Measurements from ENCODE around the gene ACADS. TPM values are rescaled to one million over a fixed set of nuclear protein-coding genes. Genes with fewer than 3 reads are reported as not detected.

Gene ACADS
- total RNA-seq, 1 donor from 2014 or later: 5.9 TPM

DNA sequence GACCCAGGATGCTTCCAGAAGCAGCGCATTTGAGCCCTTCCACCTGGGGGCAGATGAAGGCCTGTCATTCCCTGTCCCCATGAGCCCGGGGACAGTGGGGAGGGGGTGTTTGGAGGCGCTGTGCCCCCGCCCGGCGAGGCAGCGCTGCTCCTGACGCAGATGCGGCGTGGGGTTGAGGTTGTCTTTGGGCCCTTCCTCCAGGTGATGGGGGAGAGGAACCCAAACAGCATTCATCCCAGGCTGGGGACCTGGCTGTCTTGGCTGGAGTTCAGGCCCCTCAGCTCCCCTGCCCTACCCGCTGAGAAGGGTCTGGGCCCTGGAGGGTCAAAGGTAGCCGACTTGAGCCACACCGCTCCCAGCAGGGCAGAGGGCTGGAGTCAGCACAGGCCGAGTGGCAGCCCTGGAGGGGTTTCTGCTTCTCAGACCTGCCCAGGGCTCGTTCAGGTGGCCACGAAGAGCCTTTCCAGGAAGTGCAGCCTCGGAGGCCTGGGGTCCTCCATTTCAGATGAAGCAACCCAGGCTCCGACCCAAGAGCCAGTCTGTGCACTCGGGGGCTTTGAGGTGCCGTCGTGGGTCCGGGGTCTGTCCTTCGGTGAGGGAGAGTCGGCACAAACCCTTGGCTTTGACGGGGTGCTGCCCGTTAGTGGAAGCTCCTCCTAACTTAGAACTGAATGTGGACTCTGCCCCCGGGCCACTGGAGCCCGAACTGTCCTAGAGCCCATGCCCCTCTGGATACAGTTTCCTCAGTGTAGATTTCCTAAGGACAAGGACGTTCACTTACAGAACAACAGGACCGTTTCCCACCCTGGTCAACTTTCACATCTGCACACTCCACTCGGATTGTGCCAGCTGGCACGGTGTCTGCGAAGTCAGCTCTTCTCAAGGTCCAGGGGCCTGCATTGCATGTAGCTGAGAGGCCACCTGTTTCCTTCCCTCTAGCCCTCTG, 16.1 kb downstream of the ACADS start:
- Mint-ChIP-seq H3K36me3 (ENCODE audit: low read depth) (no peaks in the 10 kb centered on the region), H3K4me1 (no peaks in the 10 kb centered on the region), H3K27me3 (ENCODE audit: low read depth) (no peaks in the 10 kb centered on the region), H3K9me3 (no peaks in the 10 kb centered on the region), H3K27ac (ENCODE audit: unreplicated experiment) (no peak overlapping the region), H3K4me3 (no peak overlapping the region)
- TF ChIP-seq, protein P1, sequence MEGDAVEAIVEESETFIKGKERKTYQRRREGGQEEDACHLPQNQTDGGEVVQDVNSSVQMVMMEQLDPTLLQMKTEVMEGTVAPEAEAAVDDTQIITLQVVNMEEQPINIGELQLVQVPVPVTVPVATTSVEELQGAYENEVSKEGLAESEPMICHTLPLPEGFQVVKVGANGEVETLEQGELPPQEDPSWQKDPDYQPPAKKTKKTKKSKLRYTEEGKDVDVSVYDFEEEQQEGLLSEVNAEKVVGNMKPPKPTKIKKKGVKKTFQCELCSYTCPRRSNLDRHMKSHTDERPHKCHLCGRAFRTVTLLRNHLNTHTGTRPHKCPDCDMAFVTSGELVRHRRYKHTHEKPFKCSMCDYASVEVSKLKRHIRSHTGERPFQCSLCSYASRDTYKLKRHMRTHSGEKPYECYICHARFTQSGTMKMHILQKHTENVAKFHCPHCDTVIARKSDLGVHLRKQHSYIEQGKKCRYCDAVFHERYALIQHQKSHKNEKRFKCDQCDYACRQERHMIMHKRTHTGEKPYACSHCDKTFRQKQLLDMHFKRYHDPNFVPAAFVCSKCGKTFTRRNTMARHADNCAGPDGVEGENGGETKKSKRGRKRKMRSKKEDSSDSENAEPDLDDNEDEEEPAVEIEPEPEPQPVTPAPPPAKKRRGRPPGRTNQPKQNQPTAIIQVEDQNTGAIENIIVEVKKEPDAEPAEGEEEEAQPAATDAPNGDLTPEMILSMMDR (conservative IDR thresholded peaks at IDR 0.05): no peak
- no peak for DNase-seq (ENCODE audit: low read depth, low spot score)

DNA sequence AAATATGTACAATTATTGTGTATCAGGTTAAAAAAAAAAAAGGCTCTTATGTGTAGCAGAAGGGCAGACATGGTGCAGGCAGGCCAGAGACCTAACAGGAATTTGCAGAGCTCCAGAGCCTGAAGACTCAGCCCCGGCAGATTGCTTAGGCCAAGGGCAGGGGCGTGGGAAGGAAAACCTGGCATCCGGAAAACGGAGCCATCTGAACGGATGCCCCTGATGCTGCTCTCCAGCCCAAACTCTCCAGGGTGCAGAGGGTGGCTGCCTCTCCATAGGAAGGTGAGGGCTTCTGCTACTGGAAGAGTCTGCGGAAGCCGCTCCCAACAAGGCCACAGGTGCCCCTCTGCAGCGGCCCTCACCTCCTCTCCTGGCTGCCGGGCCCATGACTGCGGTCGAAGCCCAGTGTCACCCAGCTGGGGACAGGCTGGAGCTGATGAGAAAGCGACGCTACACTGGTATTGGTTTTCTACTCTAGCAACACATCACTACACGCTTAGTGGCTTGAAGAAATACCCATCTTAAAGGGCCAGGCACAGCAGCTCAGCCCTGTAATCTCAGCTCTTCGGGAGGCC, 19.4 kb downstream of the ACADS start:
- Mint-ChIP-seq H3K27me3 (ENCODE audit: low read depth) (no peaks in the 10 kb centered on the region), H3K9me3 (no peaks in the 10 kb centered on the region), H3K36me3 (ENCODE audit: low read depth) (no peaks in the 10 kb centered on the region), H3K4me1 (peaks cover 3% of the 10 kb centered on the region), H3K4me3 (no peak overlapping the region), H3K27ac (ENCODE audit: unreplicated experiment) (no peak overlapping the region)
- TF ChIP-seq, protein P1 (conservative IDR thresholded peaks at IDR 0.05): no peak
- DNase-seq (ENCODE audit: low read depth, low spot score): no peak

DNA sequence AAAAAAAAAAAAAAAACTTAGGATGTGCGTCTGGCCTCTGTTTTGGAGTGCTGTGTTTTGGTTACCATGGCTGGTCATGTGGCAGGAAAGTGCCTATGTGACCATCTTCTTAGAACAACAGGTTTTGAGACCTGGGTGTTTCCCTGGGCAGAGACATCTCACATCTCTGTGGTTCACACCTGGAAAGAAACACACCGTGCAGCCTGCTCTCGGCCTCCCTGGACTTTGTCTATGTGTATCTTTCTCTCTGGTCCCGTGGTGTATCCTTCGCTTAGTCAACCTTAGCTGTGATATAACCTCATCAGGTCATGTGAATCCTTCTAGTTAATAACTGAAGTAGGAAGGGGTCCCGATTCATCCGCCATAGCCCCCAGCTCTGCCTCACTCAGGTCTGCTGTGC, 22.6 kb downstream of the ACADS start:
- Mint-ChIP-seq H3K27me3 (ENCODE audit: low read depth) (peaks cover 3% of the 10 kb centered on the region), H3K4me3 (no peak overlapping the region), H3K9me3 (no peaks in the 10 kb centered on the region), H3K27ac (ENCODE audit: unreplicated experiment) (no peak overlapping the region), H3K36me3 (ENCODE audit: low read depth) (no peaks in the 10 kb centered on the region), H3K4me1 (peaks cover 3% of the 10 kb centered on the region)
- no peak for DNase-seq (ENCODE audit: low read depth, low spot score)
- TF ChIP-seq, protein P1 (conservative IDR thresholded peaks at IDR 0.05): no peak

DNA sequence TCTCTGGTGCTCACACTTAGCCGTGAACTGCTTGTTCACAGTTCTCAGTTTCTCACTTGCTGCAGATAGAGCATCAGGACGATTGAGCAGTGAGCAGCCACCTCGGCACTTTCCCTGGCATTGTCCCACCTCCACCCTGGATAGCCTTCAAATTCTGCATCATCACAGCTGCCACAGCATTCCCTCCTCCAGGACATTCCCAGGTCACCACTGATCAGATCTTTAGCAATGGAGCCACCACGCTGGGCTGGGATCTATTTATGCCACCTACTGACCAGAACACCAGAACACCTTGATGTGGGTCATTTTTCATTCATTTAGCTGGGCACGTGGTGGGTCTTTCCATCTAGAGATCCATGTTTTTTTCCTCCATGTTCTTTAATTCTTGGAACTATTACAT, 23.6 kb downstream of the ACADS start:
- DNase-seq (ENCODE audit: low read depth, low spot score): no peak
- Mint-ChIP-seq H3K9me3 (no peaks in the 10 kb centered on the region), H3K27me3 (ENCODE audit: low read depth) (peaks cover 3% of the 10 kb centered on the region), H3K4me3 (no peak overlapping the region), H3K27ac (ENCODE audit: unreplicated experiment) (no peak overlapping the region), H3K4me1 (peaks cover 3% of the 10 kb centered on the region), H3K36me3 (ENCODE audit: low read depth) (no peaks in the 10 kb centered on the region)
- TF ChIP-seq, protein P1 (conservative IDR thresholded peaks at IDR 0.05): no peak

DNA sequence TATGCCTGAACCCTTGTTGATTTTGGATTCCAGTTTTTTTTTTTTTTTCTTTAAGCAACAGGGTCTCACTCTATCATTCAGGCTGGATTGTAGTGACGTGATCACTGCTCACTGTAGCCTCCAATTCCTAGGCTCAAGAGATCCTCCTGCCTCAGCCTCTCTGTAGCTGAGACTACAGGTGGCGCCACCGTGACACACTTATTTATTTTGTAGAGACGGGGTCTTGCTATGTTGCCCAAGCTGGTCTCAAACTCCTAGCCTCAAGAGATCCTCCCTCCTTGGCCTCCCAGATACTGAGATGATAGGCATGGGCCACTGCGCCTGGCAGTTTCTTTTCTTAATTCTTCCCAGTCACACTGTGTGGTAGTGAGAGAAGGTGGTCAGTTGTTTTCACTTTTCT, 25.2 kb downstream of the ACADS start:
- Mint-ChIP-seq H3K27me3 (ENCODE audit: low read depth) (peaks cover 3% of the 10 kb centered on the region), H3K4me3 (no peak overlapping the region), H3K9me3 (peaks cover 5% of the 10 kb centered on the region), H3K4me1 (peaks cover 3% of the 10 kb centered on the region), H3K27ac (ENCODE audit: unreplicated experiment) (no peak overlapping the region), H3K36me3 (ENCODE audit: low read depth) (no peaks in the 10 kb centered on the region)
- DNase-seq (ENCODE audit: low read depth, low spot score): no peak
- TF ChIP-seq, protein P1 (conservative IDR thresholded peaks at IDR 0.05): no peak
